A673 (cell line): ENCODE measurements around the gene MYLIP. TPM values are rescaled to one million over a fixed set of nuclear protein-coding genes. Genes with fewer than 3 reads are reported as not detected.

ENCODE experiments used
- BruUV-seq: library from RNA; stranded (reverse); fragments of 400-500 nt; replicated peaks from 2 replicates; lab custom pipeline; 2021; lab: Mats Ljungman, UMichigan
- CTCF ChIA-PET: fragments of 300-600 bp; sonication (Branson Sonifier 250); formaldehyde crosslinking; loops from one replicate; lab custom pipeline; 2022; ENCODE audit warnings: antibody characterized with exemption; lab: Charles Lee
- POLR2A ChIA-PET: fragments of 300-600 bp; sonication (Branson Sonifier 250); formaldehyde crosslinking; loops from one replicate; lab custom pipeline; 2022; ENCODE audit warnings: antibody characterized with exemption; ENCODE audit not compliant: low non-redundant PET; lab: Charles Lee
- DNase-seq: peaks from one replicate; pipeline ENCODE4 v3.0.0-alpha.2; 2015; ENCODE audit warnings: low spot score
- H3K27ac ChIP-seq: fragments of 200-600 bp; sonication (generic); 2 replicates; pipeline ENCODE4 v1.5.1; 2016; ENCODE audit warnings: mixed run types, low read depth, mild to moderate bottlenecking, mixed read lengths, antibody characterized with exemption, low read length; ENCODE audit not compliant: poor library complexity, severe bottlenecking
- H3K27me3 ChIP-seq: fragments of 200-600 bp; sonication (generic); replicated peaks from 2 replicates; pipeline ENCODE4 v1.6.1; 2017; ENCODE audit warnings: mixed run types, low read depth, mild to moderate bottlenecking, mixed read lengths, antibody characterized with exemption, low read length; ENCODE audit not compliant: insufficient read depth, poor library complexity
- H3K36me3 ChIP-seq: fragments of 200-600 bp; sonication (generic); 2 replicates; pipeline ENCODE4 v1.6.1; 2016; ENCODE audit warnings: mixed run types, mild to moderate bottlenecking, mixed read lengths, antibody characterized with exemption, low read length; ENCODE audit not compliant: insufficient read depth, poor library complexity, severe bottlenecking
- H3K4me1 ChIP-seq: fragments of 200-600 bp; sonication (generic); 2 replicates; pipeline ENCODE4 v1.6.1; 2017; ENCODE audit warnings: mixed run types, mild to moderate bottlenecking, mixed read lengths, antibody characterized with exemption, low read length; ENCODE audit not compliant: insufficient read depth, poor library complexity, severe bottlenecking
- H3K4me3 ChIP-seq: fragments of 200-600 bp; sonication (generic); 2 replicates; pipeline ENCODE4 v1.5.1; 2016; ENCODE audit warnings: low read depth, mixed run types, mild to moderate bottlenecking, mixed read lengths, low read length; ENCODE audit not compliant: poor library complexity, severe bottlenecking
- H3K9me3 ChIP-seq: fragments of 200-600 bp; sonication (generic); 2 replicates; pipeline ENCODE4 v1.6.1; 2016; ENCODE audit warnings: mixed run types, low read depth, mild to moderate bottlenecking, mixed read lengths, antibody characterized with exemption, low read length; ENCODE audit not compliant: poor library complexity, severe bottlenecking
- CTCF ChIP-seq: fragments of 300-800, 200-600 bp; sonication (generic); conservative IDR thresholded peaks from 2 replicates; pipeline ENCODE4 v1.5.1; 2017; ENCODE audit warnings: low read depth, mild to moderate bottlenecking, antibody characterized with exemption, low read length, moderate library complexity, mixed read lengths
- EZH2 ChIP-seq: fragments of 200-600 bp; sonication (generic); IDR thresholded peaks from 2 replicates; pipeline ENCODE4 v1.6.1; 2017; ENCODE audit warnings: borderline replicate concordance, low read depth, mild to moderate bottlenecking, mixed read lengths, antibody characterized with exemption, low read length; ENCODE audit not compliant: poor library complexity, severe bottlenecking
- intact Hi-C: fragments of 100-400 bp; cut with micrococcal nuclease; formaldehyde crosslinking; loops from one replicate; pipeline ENCODE4 v1.10.0; 2022; ENCODE audit not compliant: unreplicated experiment
- total RNA-seq: library from RNA; stranded (reverse); gene quantifications from 2 replicates; pipeline ENCODE4 v1.2.3, GENCODE V29; 2021

MYLIP gene
- total RNA-seq, 1 experiment from 2014 or later: 22.4 TPM

- Histone ChIP-seq H3K27ac (no peak overlapping the region), H3K36me3 (no peaks in the 10 kb centered on the region), H3K9me3 (no peaks in the 10 kb centered on the region), H3K4me1 (no peaks in the 10 kb centered on the region), H3K27me3 (no peaks in the 10 kb centered on the region), H3K4me3 (no peak overlapping the region)
- intact Hi-C loops: no loop called here
- no peak for TF ChIP-seq CTCF
- TF ChIP-seq EZH2: no peak
- CTCF ChIA-PET: no interaction called here
- no TSS peak for BruUV-seq
- POLR2A ChIA-PET: no interaction called here
- no peak for DNase-seq
These were observed 38.4 kb upstream of the MYLIP start for GRCh38 chr6:16090452-16090851.

GRCh38 chr6:16090920-16091319 lies 38.0 kb upstream of the MYLIP start:
- Histone ChIP-seq H3K27ac (no peak overlapping the region), H3K4me1 (no peaks in the 10 kb centered on the region), H3K27me3 (no peaks in the 10 kb centered on the region), H3K36me3 (no peaks in the 10 kb centered on the region), H3K4me3 (no peak overlapping the region), H3K9me3 (no peaks in the 10 kb centered on the region)
- no peak for DNase-seq
- no peak for TF ChIP-seq CTCF
- TF ChIP-seq EZH2: no peak
- CTCF ChIA-PET: no interaction called here
- intact Hi-C loops: no loop called here
- no TSS peak for BruUV-seq
- POLR2A ChIA-PET: no interaction called here

- POLR2A ChIA-PET: no interaction called here
- H3K4me3 ChIP-seq: no peak overlapping the region
- CTCF ChIA-PET: no interaction called here
- intact Hi-C loops: no loop called here
- no peaks in the 10 kb centered on the region for H3K4me1 ChIP-seq
- no TSS peak for BruUV-seq
- H3K27me3 ChIP-seq: no peaks in the 10 kb centered on the region
- no peaks in the 10 kb centered on the region for H3K36me3 ChIP-seq
- TF ChIP-seq CTCF: no peak
- TF ChIP-seq EZH2: no peak
- H3K9me3 ChIP-seq: no peaks in the 10 kb centered on the region
- H3K27ac ChIP-seq: no peak overlapping the region
- no peak for DNase-seq
These were observed 36.7 kb upstream of the MYLIP start for GRCh38 chr6:16092140-16092539.
